ENCODE data around the gene RILP.
A peak's percentile ranks its signal among the peaks of the same experiment; 100 is the strongest.

Gene RILP

GRCh38 chr17:1647802-1648171 is 1.9 kb downstream of the RILP start:
- DNase-seq = no peak

- no peak for DNase-seq
Measured at GRCh38 chr17:1646199-1646875, 3.3 kb downstream of the RILP start.

GRCh38 chr17:1645207-1646171 is 4.2 kb downstream of the RILP start, which contains the start of gene SCARF1:
TSS of gene SCARF1 (minus strand) at chr17:1645732. CDS start at chr17:1645697, 35 bp downstream.
- DNase-seq = no peak

- peak in 1 of 5 donors; percentile 34 for DNase-seq
Measured at GRCh38 chr17:1644493-1645206, 5.0 kb downstream of the RILP start.

- DNase-seq = no peak
Measured at GRCh38 chr17:1643999-1644492, 5.6 kb downstream of the RILP start.

- peak; percentile 30 to 83 (median 72) for DNase-seq
Measured at GRCh38 chr17:1643293-1643998, 6.2 kb downstream of the RILP start.

GRCh38 chr17:1641065-1641403 is 8.6 kb downstream of the RILP start:
- no peak for DNase-seq

- DNase-seq = no peak
Measured at GRCh38 chr17:1640329-1641064, 9.2 kb downstream of the RILP start.

GRCh38 chr17:1639549-1640180 is 10.0 kb downstream of the RILP start:
- no peak for DNase-seq

GRCh38 chr17:1638624-1639300 is 10.9 kb downstream of the RILP start:
- DNase-seq = no peak

GRCh38 chr17:1638171-1638590 is 11.5 kb downstream of the RILP start:
- no peak for DNase-seq

GRCh38 chr17:1636732-1637285 is 12.9 kb downstream of the RILP start:
- no peak for DNase-seq

GRCh38 chr17:1635675-1636465 is 13.8 kb downstream of the RILP start:
- DNase-seq = no peak

- no peak for DNase-seq
Measured at GRCh38 chr17:1634841-1635650, 14.6 kb downstream of the RILP start.

- no peak for DNase-seq
Measured at GRCh38 chr17:1630662-1631061, 19.0 kb downstream of the RILP start.

GRCh38 chr17:1629504-1630310 is 20.0 kb downstream of the RILP start:
- DNase-seq = peak; percentile 44 to 65 (median 53)

GRCh38 chr17:1628856-1629503 is 20.7 kb downstream of the RILP start:
- DNase-seq = peak; percentile 75 to 85 (median 85)

Measured in T-helper 1 cell (primary cell).